ENCODE measurements around the gene VPS9D1. TPM values are rescaled to one million over a fixed set of nuclear protein-coding genes. Genes with fewer than 3 reads are reported as not detected.

Gene VPS9D1
- total and polyA plus RNA-seq, 2 donors (not counting 1 experiment from before 2014, with no cell fraction given) = 6.3 to 13.0 TPM

DNA sequence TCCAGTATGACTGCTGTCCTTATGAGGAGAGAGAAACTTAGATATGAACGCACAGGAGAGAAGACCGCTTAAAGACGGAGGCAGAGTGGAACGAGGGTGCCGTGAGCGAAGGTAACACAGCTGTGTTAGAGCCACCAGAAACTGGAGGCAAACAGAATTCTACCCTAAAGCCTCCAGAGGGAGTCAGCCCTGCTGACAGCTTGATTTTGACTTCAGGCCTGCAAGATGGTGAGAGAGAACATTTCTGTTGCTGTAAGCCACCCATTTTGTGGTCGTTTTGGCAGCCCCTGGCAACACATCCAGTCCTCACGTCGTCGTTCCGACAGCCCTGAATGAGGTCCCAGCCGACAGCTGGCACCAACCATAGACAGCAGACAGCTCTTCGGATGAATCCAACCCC, 16.4 kb downstream of the VPS9D1 start:
- H3K9ac ChIP-seq (ENCODE audit: insufficient read depth, low read length) = no peak overlapping the region
- H3K4me1 ChIP-seq (ENCODE audit: control insufficient read depth, extremely low read depth, insufficient read depth, low read length) = peaks cover 9% of the 10 kb centered on the region
- no peaks in the 10 kb centered on the region for H4K20me1 ChIP-seq (ENCODE audit: control insufficient read depth, extremely low read depth, insufficient read depth, low read length)
- H3K27me3 ChIP-seq (ENCODE audit: control insufficient read depth, insufficient read depth, low read length) = no peaks in the 10 kb centered on the region
- no peak overlapping the region for H2AFZ ChIP-seq (ENCODE audit: low read length)
- no peak overlapping the region for H3K4me2 ChIP-seq (ENCODE audit: extremely low read depth, insufficient read depth, low read length)
- DNase-seq (ENCODE audit: low read depth in 2 of 2) = no peak
- TF ChIP-seq, protein P1, sequence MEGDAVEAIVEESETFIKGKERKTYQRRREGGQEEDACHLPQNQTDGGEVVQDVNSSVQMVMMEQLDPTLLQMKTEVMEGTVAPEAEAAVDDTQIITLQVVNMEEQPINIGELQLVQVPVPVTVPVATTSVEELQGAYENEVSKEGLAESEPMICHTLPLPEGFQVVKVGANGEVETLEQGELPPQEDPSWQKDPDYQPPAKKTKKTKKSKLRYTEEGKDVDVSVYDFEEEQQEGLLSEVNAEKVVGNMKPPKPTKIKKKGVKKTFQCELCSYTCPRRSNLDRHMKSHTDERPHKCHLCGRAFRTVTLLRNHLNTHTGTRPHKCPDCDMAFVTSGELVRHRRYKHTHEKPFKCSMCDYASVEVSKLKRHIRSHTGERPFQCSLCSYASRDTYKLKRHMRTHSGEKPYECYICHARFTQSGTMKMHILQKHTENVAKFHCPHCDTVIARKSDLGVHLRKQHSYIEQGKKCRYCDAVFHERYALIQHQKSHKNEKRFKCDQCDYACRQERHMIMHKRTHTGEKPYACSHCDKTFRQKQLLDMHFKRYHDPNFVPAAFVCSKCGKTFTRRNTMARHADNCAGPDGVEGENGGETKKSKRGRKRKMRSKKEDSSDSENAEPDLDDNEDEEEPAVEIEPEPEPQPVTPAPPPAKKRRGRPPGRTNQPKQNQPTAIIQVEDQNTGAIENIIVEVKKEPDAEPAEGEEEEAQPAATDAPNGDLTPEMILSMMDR (conservative IDR thresholded peaks at IDR 0.05 in 1 of 2, IDR thresholded peaks at IDR 0.05 in 1 of 2; ENCODE audit: low read depth in 1 of 2, low read length in 2 of 2) = peak in 1 of 2 donors; percentile 16
- TF ChIP-seq EZH2 (IDR thresholded peaks at IDR 0.05; ENCODE audit: low read length, missing control alignments) = no peak
- no peaks in the 10 kb centered on the region for H3K79me2 ChIP-seq (ENCODE audit: control insufficient read depth, insufficient read depth, low read length)
- no peak overlapping the region for H3K4me3 ChIP-seq (replicated peaks in 1 of 4; ENCODE audit: control extremely low read depth in 1 of 4, insufficient read depth in 1 of 4, low read depth in 3 of 4, low read length in 4 of 4)
- H3K9me3 ChIP-seq (ENCODE audit: control insufficient read depth, insufficient read depth, low read depth, low read length) = no peaks in the 10 kb centered on the region
- H3K36me3 ChIP-seq (ENCODE audit: control insufficient read depth, insufficient read depth, low read length) = no peaks in the 10 kb centered on the region
- no peak overlapping the region for H3K27ac ChIP-seq (ENCODE audit: insufficient read depth, low read length)

DNA sequence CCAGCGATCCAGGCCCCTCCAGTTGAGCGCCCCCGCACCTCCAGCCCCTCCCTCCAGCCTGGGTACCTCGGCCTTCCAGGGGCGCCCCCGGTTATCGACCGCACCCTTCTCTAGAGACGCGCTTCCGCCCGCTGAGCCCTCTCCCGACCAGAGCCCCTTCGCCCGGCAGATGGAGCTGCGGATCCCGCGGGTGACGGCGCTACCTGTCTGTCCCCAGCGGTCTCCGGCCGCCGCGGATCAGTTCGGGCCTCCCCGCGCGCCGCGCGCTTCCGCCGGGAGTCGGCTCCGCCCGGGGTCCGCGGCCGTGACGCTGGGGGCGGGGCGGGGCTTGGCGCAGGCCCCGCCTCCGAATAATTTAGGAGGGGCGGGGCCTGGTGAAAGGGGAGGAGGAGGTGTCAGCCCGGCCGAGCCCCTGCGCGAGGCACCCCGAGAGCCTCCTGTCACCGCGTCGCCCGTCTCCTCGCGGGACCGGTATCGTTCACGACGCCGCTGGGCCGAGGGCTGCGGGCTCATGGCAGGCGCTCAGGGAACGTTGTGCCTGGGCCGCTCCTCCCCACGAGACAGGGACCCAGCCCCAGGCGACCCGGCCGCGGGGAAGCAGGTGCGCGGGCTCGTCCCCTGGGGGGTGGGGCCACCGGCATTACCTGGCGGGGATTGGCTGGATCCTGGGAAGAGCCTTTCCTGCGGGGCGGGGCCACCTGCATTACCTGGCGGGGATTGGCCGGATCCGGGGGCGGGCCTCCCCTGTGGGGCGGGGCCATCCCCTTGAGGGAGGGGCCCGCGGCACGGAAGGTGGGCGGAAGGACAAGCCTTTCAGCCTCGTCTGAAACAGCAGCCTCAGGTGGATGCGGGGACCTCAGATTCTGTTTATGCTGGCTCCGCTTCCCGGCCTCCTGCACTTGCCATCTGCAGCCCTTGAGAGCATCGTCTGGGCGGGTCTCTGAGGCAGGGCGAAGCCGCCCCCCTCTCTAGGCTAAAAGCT, 19.0 kb downstream of the VPS9D1 start, which contains the start of gene SPATA2L:
SPATA2L (minus strand) TSS at position 281 of the 982 bp plus-strand sequence. CDS start 473 bp downstream, outside the sequence.
- Histone ChIP-seq H3K4me2 (ENCODE audit: extremely low read depth, insufficient read depth, low read length) (peak within 1 kb of the TSS; percentile 86), H2AFZ (ENCODE audit: low read length) (peak within 1 kb of the TSS; percentile 73), H3K9me3 (ENCODE audit: control insufficient read depth, insufficient read depth, low read depth, low read length) (no peaks in the 10 kb centered on the region), H3K4me3 (replicated peaks in 1 of 4; ENCODE audit: control extremely low read depth in 1 of 4, insufficient read depth in 1 of 4, low read depth in 3 of 4, low read length in 4 of 4) (peak within 1 kb of the TSS; percentile 53 to 75 (median 64)), H3K4me1 (ENCODE audit: control insufficient read depth, extremely low read depth, insufficient read depth, low read length) (peaks cover 9% of the 10 kb centered on the region), H3K9ac (ENCODE audit: insufficient read depth, low read length) (peak within 1 kb of the TSS; percentile 85), H3K79me2 (ENCODE audit: control insufficient read depth, insufficient read depth, low read length) (no peaks in the 10 kb centered on the region), H3K27me3 (ENCODE audit: control insufficient read depth, insufficient read depth, low read length) (no peaks in the 10 kb centered on the region), H3K36me3 (ENCODE audit: control insufficient read depth, insufficient read depth, low read length) (no peaks in the 10 kb centered on the region), H4K20me1 (ENCODE audit: control insufficient read depth, extremely low read depth, insufficient read depth, low read length) (no peaks in the 10 kb centered on the region), H3K27ac (ENCODE audit: insufficient read depth, low read length) (peak within 1 kb of the TSS; percentile 75)
- DNase-seq (ENCODE audit: low read depth in 2 of 2) = peak; percentile 64 to 72
- TF ChIP-seq, protein P1 (conservative IDR thresholded peaks at IDR 0.05 in 1 of 2, IDR thresholded peaks at IDR 0.05 in 1 of 2; ENCODE audit: low read depth in 1 of 2, low read length in 2 of 2) = no peak
- TF ChIP-seq EZH2 (IDR thresholded peaks at IDR 0.05; ENCODE audit: low read length, missing control alignments) = no peak

DNA sequence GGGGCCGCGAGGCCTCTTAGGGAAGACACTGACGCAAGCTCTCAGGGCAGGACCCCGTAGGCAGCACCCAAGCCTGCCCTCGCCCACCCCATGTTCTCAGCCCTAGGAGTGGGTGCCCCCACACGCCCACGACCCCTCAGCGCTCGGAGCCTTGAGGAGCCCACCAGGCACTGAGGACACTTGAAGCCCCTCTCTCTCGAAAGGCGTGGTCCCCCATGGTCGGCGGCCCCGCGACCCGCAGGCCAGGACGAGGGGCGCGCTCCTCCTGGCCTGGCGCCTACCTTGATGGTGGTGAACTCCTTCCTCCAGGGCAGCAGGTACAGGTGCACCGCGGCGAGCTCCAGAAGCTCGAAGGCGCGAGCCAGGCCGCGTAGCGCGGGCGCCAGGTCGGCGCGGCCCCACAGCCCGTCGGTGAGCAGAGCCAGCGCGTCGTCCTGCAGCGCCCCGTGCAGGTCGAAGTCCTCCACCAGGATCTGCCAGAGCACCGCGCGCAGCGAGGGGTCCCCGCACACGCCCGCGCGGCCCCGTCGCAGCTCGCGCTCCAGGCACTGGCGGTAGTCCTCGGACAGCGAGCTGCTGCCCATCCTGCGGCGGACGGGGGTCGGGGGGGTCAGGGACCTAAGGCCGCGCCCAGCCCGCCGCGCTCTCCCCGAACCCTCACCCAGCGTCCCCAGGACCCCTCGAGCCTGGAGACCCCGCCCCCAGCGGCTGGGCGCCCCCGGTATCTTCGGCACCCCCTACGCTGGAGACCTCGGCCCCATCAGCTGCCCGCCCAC, 19.9 kb downstream of the VPS9D1 start:
- Histone ChIP-seq H3K27me3 (ENCODE audit: control insufficient read depth, insufficient read depth, low read length) (no peaks in the 10 kb centered on the region), H3K4me1 (ENCODE audit: control insufficient read depth, extremely low read depth, insufficient read depth, low read length) (peaks cover 12% of the 10 kb centered on the region), H3K4me3 (replicated peaks in 1 of 4; ENCODE audit: control extremely low read depth in 1 of 4, insufficient read depth in 1 of 4, low read depth in 3 of 4, low read length in 4 of 4) (peak overlapping the region; percentile 53 to 75 (median 64)), H3K9ac (ENCODE audit: insufficient read depth, low read length) (peak overlapping the region; percentile 85), H3K9me3 (ENCODE audit: control insufficient read depth, insufficient read depth, low read depth, low read length) (no peaks in the 10 kb centered on the region), H3K4me2 (ENCODE audit: extremely low read depth, insufficient read depth, low read length) (peak overlapping the region; percentile 86), H3K79me2 (ENCODE audit: control insufficient read depth, insufficient read depth, low read length) (no peaks in the 10 kb centered on the region), H3K36me3 (ENCODE audit: control insufficient read depth, insufficient read depth, low read length) (peaks cover 4% of the 10 kb centered on the region), H2AFZ (ENCODE audit: low read length) (no peak overlapping the region), H4K20me1 (ENCODE audit: control insufficient read depth, extremely low read depth, insufficient read depth, low read length) (no peaks in the 10 kb centered on the region), H3K27ac (ENCODE audit: insufficient read depth, low read length) (peak overlapping the region; percentile 75)
- TF ChIP-seq, protein P1 (conservative IDR thresholded peaks at IDR 0.05 in 1 of 2, IDR thresholded peaks at IDR 0.05 in 1 of 2; ENCODE audit: low read depth in 1 of 2, low read length in 2 of 2) = peak in 1 of 2 donors; percentile 8
- no peak for TF ChIP-seq EZH2 (IDR thresholded peaks at IDR 0.05; ENCODE audit: low read length, missing control alignments)
- peak; percentile 15 to 41 for DNase-seq (ENCODE audit: low read depth in 2 of 2)
